Vagina (tissue), 2 donors: Measurements from ENCODE around the gene CNTN1. TPM values are rescaled to one million over a fixed set of nuclear protein-coding genes. Genes with fewer than 3 reads are reported as not detected.

Source experiments
- DNase-seq, 2 donors: peaks; one replicate each; pipeline ENCODE4 v3.0.0-alpha.2; 2017; ENCODE audit errors: extremely low spot score in 2 of 2
- H3K27ac ChIP-seq: fragments of 200-600 bp; sonication (generic); one replicate; pipeline ENCODE4 v1.5.1; 2019
- H3K27me3 ChIP-seq: fragments of 200-600 bp; sonication (generic); one replicate; pipeline ENCODE4 v1.5.1; 2019
- H3K36me3 ChIP-seq, 2 donors: fragments of 200-600 bp; sonication (generic); one replicate each; pipeline ENCODE4 v1.5.1; 2017 to 2019
- H3K4me1 ChIP-seq: fragments of 200-600 bp; sonication (generic); one replicate; pipeline ENCODE4 v1.5.1; 2019
- H3K4me3 ChIP-seq, 2 donors: fragments of 200-600 bp; sonication (generic); 1 replicate in 1 of 2; 2 replicates in 1 of 2; pipeline ENCODE4 v1.5.1; 2016 to 2019
- H3K9me3 ChIP-seq: fragments of 200-600 bp; sonication (generic); one replicate; pipeline ENCODE4 v1.5.1; 2019
- CTCF ChIP-seq, 3 experiments: fragments of 450-650 bp in 2 of 3; fragments of 200-600 bp in 1 of 3; sonication (generic) in 1 of 3; IDR thresholded peaks; one replicate each; pipeline ENCODE4 v1.5.1; 2017 to 2019; ENCODE audit warnings: antibody characterized with exemption in 3 of 3, mild to moderate bottlenecking in 2 of 3, moderate library complexity in 2 of 3
- POLR2A ChIP-seq, 2 donors: fragments of 450-650 bp; IDR thresholded peaks; one replicate each; pipeline ENCODE4 v1.6.1; 2017; ENCODE audit warnings: antibody characterized with exemption in 2 of 2, mild to moderate bottlenecking in 2 of 2, moderate library complexity in 2 of 2
- POLR2AphosphoS5 ChIP-seq, 2 donors: sonication (generic); formaldehyde crosslinking; IDR thresholded peaks; one replicate each; pipeline ENCODE4 v1.9.0; 2017; ENCODE audit warnings: antibody characterized with exemption in 2 of 2, mild to moderate bottlenecking in 2 of 2, low read depth in 1 of 2; ENCODE audit not compliant: insufficient read depth in 1 of 2
- intact Hi-C: fragments of 100-400 bp; cut with DNase I; formaldehyde crosslinking; loops from one replicate; pipeline ENCODE4 v1.15.1; 2023
- total RNA-seq: library from RNA; depleted of rRNA; stranded (reverse); fragments of >200 nt; gene quantifications from one replicate; pipeline ENCODE4 v1.2.3, GENCODE V29; 2016

The CNTN1 gene
- total RNA-seq, 1 donor from 2014 or later = 15.2 TPM

GRCh38 chr12:40989785-40990184 is 297.5 kb downstream of the CNTN1 start:
- intact Hi-C loops = no loop called here
- Histone ChIP-seq H3K4me1 (no peaks in the 10 kb centered on the region), H3K9me3 (no peaks in the 10 kb centered on the region), H3K27ac (no peak overlapping the region), H3K36me3 (no peaks in the 10 kb centered on the region), H3K27me3 (no peaks in the 10 kb centered on the region), H3K4me3 (no peak overlapping the region)
- no peak for TF ChIP-seq POLR2A (IDR thresholded peaks at IDR 0.05)
- TF ChIP-seq CTCF (IDR thresholded peaks at IDR 0.05) = no peak
- TF ChIP-seq POLR2AphosphoS5 (IDR thresholded peaks at IDR 0.05; ENCODE audit: insufficient read depth in 1 of 2, low read depth in 1 of 2) = no peak
- DNase-seq = no peak

- Histone ChIP-seq H3K4me1 (no peaks in the 10 kb centered on the region), H3K36me3 (no peaks in the 10 kb centered on the region), H3K27me3 (no peaks in the 10 kb centered on the region), H3K9me3 (no peaks in the 10 kb centered on the region), H3K27ac (no peak overlapping the region), H3K4me3 (no peak overlapping the region)
- no peak for DNase-seq
- intact Hi-C loops = no loop called here
- TF ChIP-seq POLR2AphosphoS5 (IDR thresholded peaks at IDR 0.05; ENCODE audit: insufficient read depth in 1 of 2, low read depth in 1 of 2) (no peak), CTCF (IDR thresholded peaks at IDR 0.05) (no peak), POLR2A (IDR thresholded peaks at IDR 0.05) (no peak)
These were observed 299.9 kb downstream of the CNTN1 start for GRCh38 chr12:40992158-40992557.

- DNase-seq = no peak
- H3K27me3 ChIP-seq = no peaks in the 10 kb centered on the region
- no peak overlapping the region for H3K27ac ChIP-seq
- no peaks in the 10 kb centered on the region for H3K9me3 ChIP-seq
- no peak for TF ChIP-seq CTCF (IDR thresholded peaks at IDR 0.05)
- H3K36me3 ChIP-seq = no peaks in the 10 kb centered on the region
- intact Hi-C loops = no loop called here
- no peaks in the 10 kb centered on the region for H3K4me1 ChIP-seq
- no peak overlapping the region for H3K4me3 ChIP-seq
These were observed 300.4 kb downstream of the CNTN1 start for GRCh38 chr12:40992674-40993073.

- DNase-seq = no peak
- no peaks in the 10 kb centered on the region for H3K27me3 ChIP-seq
- no peaks in the 10 kb centered on the region for H3K36me3 ChIP-seq
- no peak overlapping the region for H3K4me3 ChIP-seq
- intact Hi-C loops = no loop called here
- H3K9me3 ChIP-seq = no peaks in the 10 kb centered on the region
- no peaks in the 10 kb centered on the region for H3K4me1 ChIP-seq
- no peak for TF ChIP-seq POLR2AphosphoS5 (IDR thresholded peaks at IDR 0.05; ENCODE audit: insufficient read depth in 1 of 2, low read depth in 1 of 2)
- H3K27ac ChIP-seq = no peak overlapping the region
These were observed 300.9 kb downstream of the CNTN1 start for GRCh38 chr12:40993158-40993557.

- no peaks in the 10 kb centered on the region for H3K4me1 ChIP-seq
- no peaks in the 10 kb centered on the region for H3K27me3 ChIP-seq
- H3K27ac ChIP-seq = no peak overlapping the region
- TF ChIP-seq POLR2A (IDR thresholded peaks at IDR 0.05) (no peak), POLR2AphosphoS5 (IDR thresholded peaks at IDR 0.05; ENCODE audit: insufficient read depth in 1 of 2, low read depth in 1 of 2) (no peak), CTCF (IDR thresholded peaks at IDR 0.05) (no peak)
- no peak for DNase-seq
- no peak overlapping the region for H3K4me3 ChIP-seq
- no peaks in the 10 kb centered on the region for H3K9me3 ChIP-seq
- intact Hi-C loops = no loop called here
- no peaks in the 10 kb centered on the region for H3K36me3 ChIP-seq
These were observed 303.9 kb downstream of the CNTN1 start for GRCh38 chr12:40996091-40996490.

- no peaks in the 10 kb centered on the region for H3K27me3 ChIP-seq
- TF ChIP-seq POLR2AphosphoS5 (IDR thresholded peaks at IDR 0.05; ENCODE audit: insufficient read depth in 1 of 2, low read depth in 1 of 2) = no peak
- no peak for TF ChIP-seq POLR2A (IDR thresholded peaks at IDR 0.05)
- no peak for TF ChIP-seq CTCF (IDR thresholded peaks at IDR 0.05)
- intact Hi-C loops = no loop called here
- no peak overlapping the region for H3K27ac ChIP-seq
- no peak overlapping the region for H3K4me3 ChIP-seq
- no peaks in the 10 kb centered on the region for H3K4me1 ChIP-seq
- no peaks in the 10 kb centered on the region for H3K9me3 ChIP-seq
- no peak for DNase-seq
- H3K36me3 ChIP-seq = no peaks in the 10 kb centered on the region
These were observed 307.0 kb downstream of the CNTN1 start for GRCh38 chr12:40999210-40999609.
